ENCODE data around the gene AOPEP.

The AOPEP gene

DNA sequence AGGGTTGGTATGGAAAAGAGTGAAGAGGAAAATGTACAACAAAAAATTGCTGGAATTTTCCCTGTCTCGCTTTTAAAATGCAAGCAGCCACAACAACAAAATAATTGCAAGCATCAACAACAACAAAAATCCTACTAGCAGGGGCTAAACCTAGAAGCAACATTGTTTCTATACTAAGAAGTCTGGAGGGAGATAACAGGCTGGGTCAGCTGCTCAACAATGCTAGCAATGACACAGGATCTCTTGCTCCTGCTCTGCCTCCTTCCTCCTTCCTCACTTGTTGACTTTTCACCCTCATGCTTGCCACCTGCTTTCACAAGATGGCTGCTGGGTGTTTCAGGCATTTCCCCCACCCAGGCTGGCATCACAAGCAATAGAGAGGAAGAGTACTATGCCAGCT, 7.6 kb upstream of the AOPEP start:
- no peak for DNase-seq (ENCODE audit: low read depth in 3 of 3)

GRCh38 chr9:94719878-94720277, 6.6 kb upstream of the AOPEP start:
- DNase-seq (ENCODE audit: low read depth in 3 of 3): no peak

DNA sequence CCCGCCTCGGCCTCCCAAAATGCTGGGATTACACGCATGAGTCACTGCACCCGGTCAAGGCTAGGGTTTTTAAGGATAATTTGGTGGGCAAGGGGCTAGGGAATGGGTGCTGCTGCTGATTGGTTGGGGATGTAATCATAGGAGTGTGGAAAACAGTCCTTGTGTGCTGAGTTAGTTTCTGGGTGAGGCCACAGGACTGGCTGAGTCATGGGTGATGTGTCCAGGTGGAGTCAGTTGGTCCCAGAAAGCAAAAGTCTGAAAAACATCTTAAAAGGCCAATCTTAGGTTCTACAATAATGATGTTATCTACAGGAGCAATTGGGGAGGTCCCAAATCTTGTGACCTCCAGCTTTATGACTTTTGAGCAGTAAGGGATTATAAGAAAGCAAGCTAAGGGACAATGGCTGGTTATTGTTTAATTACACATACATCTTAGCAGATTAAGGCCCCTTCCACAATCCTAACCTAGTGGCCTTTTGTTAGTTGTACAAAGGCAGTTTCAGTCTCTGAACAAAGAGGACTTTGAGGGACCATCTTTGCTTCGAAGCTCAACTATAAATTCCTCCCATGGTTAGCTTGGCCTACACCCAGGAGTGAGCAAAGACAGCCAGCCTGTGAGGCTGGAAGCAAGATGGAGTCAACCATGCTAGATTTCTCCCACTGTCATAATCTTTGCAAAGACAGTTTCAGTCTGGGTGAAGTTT, 5.5 kb upstream of the AOPEP start:
- DNase-seq (ENCODE audit: low read depth in 3 of 3): no peak

DNA sequence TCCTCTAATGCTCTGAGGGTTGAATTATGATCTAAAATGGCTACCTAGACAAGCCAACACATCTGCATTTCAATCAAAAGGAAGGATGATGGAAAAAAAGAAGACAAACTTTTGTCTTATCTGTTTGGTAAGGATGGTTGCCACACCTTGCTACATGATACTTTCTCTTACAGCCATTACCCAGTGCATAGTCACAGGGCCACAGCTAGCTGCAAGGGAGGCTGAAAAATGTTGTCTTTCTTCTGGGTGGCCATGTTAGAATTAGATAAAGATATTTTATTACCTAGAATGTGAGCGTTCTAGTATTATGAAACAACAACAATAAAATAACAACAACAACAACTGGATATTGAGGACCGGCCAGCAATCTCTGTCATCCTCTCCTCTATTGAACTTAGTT, 4.7 kb upstream of the AOPEP start:
- no peak for DNase-seq (ENCODE audit: low read depth in 3 of 3)

DNA sequence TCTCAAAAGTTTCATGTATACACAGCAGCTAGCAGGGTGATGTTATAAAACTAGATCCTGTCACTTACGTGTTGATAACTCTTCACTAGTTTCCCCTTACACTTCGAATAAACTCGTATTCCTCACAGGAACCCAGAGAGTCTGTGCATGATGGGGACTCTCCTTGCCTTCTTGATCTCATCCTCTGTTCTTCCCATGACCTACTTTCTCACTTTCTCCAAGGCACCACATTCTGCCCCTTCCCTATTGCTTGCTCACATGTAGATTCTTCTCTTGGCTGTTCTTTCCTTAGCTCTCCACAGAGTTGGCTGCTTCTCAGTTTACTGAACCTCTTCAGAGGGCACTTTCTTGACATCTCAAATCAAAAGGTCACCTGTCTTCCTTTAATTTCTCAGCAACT, 1.2 kb upstream of the AOPEP start:
- DNase-seq (ENCODE audit: low read depth in 3 of 3): no peak

DNA sequence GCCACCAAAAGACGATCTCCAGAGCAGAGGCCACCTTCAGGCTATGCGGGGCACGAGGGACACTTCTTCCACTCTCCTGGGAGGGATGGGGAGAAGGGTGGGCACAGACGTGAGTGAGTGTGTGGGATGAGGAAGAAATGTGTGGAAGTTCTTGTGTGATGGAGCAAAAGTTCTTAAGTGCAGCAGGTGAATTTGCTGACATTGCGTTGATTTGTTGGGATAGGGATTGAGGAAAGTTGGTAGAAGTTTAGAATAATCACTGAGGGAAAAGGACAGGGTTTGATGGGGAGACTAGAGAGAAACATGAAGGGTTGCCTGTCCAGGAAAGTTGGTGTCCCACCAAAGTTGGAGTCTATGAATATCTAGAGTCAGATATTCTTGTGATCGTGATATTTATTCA, 2.2 kb downstream of the AOPEP start:
- no peak for DNase-seq (ENCODE audit: low read depth in 3 of 3)

DNA sequence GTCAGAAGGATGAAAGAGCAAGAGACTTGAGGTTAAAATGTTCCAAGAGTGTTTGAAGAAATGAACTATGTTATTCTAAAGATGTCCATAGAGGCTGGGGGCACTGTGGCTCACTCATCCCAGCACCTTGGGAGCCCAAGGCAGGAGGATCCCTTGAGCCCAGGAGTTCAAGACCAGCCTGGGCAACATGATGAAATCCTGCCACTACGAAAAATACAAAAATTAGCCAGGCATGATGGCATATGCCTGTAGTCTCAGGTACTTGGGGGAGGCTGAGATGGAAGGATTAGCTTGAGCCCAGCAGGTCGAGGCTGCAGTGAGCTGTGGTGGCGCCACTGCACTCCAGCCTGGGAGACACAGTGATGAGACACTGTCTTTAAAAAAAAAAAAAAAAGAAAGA, 2.7 kb downstream of the AOPEP start:
- no peak for DNase-seq (ENCODE audit: low read depth in 3 of 3)

DNA sequence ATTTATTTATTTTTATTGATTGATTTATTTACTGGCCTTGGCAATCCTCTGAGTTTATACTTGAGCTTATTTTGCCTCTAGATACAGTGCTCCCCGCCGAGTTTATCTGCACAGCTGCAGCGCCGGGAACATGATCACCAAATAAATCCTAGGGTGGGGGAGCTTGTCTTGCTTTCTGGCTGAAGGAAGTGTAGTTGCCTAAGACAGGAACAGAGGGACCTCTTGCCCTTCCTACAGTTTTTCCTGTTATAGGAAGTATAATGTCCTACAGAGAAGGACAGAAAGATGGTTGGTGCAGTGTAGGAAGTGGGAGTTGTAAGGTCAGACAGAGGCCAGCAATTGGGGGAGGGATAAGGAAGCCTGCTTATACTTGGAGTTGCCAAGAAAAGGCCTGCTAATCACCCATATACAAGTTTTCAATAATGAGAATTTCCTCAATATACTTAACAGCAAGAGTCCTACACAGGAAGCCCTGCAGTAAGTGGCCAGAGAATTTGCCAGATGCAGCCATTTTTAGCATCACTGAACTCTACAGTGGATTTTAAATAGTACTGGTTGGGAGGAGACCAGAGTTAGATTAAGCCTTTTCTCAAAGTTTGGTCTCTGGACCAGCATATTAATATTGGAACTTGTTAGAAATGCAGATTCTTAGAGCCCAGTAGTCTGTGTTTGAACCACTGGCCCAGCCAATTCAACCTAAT, 7.7 kb downstream of the AOPEP start:
- no peak for DNase-seq (ENCODE audit: low read depth in 3 of 3)

DNA sequence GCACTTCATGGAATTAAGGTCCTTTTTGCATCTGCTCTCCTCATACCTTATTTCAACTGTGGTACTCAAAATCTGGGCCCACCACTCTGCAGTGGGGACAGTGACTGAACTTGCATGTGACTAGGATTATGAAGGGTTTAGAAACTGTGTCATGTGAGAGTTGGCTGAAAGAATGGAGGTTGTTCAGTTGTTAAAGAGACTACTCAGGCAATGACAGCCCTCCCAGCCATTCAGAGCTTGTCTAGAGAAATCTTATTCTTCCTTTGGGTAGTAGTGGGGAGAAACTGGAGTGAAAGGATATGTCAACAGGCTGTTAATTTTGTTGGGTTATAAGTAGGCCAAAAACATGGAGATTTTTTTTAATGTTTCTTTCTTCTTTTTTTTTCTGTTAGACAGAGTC, 10.3 kb downstream of the AOPEP start:
- DNase-seq (ENCODE audit: low read depth in 3 of 3): no peak

DNA sequence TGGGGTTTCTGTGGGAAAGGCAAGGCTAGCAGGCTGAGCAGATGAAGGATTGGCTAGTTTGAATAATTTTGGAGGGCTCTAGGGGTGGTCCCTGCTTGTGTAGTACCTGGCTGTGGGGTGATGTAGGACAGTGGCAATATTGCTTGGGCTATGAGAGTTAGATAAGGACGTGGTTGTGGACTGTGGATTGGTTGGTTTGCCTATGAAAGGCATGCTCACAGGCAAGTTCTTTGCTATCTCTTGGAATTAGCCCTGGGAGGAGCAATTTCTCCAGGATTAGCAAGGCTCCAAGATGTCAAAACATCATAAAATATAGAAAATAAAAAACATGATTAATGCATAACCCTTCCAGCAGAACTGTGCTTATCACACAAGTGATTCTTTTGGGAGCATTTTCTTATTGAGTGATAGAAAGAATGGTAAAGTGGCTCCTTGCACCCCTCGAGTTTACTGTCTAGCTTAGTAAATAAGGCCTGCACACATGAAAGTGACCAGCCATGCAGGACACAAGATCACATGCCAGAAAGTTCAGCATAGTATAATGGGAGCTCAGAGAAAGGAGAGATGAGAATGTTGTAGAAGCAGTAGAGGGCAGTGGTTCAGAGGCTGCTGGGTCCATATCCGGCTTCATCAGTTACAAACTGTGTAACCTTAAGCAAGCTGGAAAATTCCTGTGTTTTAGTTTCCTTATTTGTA, 13.8 kb downstream of the AOPEP start:
- no peak for DNase-seq (ENCODE audit: low read depth in 3 of 3)

- DNase-seq (ENCODE audit: low read depth in 3 of 3): no peak
These were observed 15.4 kb downstream of the AOPEP start for GRCh38 chr9:94741866-94742265.

- DNase-seq (ENCODE audit: low read depth in 3 of 3): no peak
These were observed 16.8 kb downstream of the AOPEP start for GRCh38 chr9:94743035-94743954.

DNA sequence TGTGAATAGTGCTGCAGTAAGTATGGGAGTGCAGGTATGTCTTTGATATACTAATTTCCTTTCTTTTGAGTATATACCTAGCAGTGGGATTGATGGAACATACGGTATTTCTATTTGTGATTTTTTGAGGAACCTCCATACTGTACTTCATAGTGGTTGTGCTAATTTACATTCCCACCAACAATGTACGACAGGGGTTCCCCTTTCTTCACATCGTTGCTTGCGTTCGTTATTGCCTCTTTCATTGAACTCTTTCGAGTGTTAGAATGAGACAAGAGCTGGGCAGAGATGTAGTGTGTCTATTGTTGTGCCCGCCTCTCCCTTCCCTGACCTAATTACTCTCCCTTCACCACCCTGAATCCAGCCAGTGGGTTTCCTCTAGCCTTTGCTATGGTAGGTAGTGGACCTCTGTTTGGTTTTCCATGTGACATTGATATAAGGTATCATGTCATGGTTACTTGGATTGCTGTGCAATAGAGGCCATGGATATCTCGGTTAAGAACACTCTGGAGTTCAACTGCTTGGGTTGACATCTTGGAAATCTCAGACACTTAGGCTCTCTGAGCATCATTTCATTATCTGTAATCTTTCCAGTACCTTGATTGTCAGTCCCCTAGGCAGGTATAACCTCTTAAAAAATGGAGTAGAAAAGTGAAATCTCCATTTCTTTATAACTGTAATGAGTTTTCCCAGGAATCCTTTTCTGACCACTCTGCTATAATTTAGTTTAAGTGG, 19.5 kb downstream of the AOPEP start:
- DNase-seq (ENCODE audit: low read depth in 3 of 3): no peak

DNA sequence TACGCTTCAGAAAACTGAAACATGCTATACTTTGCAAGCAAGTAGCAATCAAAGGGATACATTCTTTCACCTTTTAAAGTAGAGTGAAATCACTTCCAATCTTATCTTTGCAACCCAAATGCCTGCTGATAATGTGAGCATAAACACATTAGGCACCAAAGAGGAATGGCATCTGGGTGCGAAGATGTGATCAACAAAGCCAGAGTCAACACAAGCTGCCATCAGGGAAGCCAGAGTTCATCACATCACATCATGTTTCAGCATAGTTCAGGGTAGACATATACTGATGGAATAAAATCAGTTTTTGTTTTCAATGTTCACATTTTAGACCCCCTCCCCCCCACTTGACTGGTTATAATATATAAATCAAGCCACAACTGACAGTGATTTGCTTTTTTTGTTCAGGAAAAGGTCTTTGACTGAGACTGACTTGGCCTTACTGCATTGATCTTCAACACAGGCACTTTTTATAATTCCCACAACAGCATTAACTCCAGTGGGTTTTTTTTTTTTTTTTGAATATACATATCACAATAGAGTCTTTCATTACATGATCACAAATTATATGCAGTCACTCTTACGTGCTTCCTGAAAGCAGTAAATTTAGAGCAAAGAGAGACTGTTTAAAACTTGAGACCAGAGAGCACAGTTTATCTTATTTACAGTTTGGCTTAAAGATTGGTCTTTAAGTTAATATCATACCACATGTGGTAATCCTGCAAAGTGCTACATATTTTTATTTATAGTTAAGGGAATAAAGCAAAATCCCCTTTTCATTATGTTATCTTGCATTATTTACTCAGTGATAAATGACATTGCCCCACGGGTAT, 20.3 kb downstream of the AOPEP start:
- no peak for DNase-seq (ENCODE audit: low read depth in 3 of 3)

- DNase-seq (ENCODE audit: low read depth in 3 of 3): no peak
These were observed 28.5 kb downstream of the AOPEP start for GRCh38 chr9:94754976-94755475.

DNA sequence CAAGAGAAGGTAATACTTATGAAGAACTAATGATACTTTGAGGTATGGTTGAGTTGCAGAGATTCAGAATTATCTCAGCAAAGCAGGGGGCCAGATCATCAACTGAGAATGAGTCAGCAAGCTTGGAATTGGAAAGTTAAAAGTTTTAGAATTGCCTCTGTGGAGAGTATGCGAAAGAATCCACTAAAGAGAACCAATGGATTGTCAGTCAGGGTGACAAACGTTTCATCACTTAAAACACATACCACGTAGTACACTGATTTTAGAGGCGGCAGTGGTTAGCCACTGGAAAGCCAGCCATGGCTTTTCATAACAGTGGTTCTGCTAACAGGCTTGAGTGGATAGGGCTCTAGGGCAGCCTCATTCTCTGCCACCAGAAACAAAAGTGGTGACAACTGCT, 30.7 kb downstream of the AOPEP start:
- no peak for DNase-seq (ENCODE audit: low read depth in 3 of 3)

GRCh38 chr9:94758031-94758430, 31.5 kb downstream of the AOPEP start:
- no peak for DNase-seq (ENCODE audit: low read depth in 3 of 3)

DNA sequence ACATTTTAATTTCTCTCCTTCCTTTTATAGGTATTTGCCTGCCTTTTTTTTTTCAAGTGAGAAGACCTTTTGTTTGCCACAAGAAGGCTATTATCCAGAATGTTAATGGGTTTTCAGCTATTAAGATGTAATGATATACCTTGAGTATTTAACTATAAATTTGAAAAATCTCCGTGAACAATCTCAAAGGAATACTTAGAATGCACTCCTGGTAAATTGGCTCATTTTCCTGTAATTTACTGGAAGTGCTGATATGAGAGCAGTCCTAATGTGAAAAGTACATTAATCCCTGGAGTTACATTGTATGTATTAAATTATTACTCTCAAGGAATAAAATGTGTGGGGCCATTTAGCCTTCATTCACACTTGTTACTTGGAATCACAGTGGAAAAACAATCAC, 32.4 kb downstream of the AOPEP start:
- no peak for DNase-seq (ENCODE audit: low read depth in 3 of 3)

DNA sequence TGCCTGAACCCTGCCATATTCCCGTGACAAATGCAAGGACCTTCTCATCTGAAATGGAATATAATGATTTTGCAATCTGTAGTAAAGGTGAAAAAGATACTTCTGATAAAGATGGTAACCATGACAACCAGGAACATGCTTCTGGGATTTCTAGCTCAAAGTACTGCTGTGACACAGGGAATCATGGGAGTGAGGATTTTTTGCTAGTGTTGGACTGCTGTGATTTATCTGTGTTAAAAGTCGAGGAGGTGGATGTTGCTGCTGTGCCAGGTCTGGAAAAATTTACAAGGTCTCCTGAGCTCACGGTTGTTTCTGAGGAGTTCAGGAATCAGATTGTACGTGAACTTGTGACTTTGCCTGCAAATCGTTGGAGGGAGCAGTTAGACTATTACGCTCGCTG, 33.5 kb downstream of the AOPEP start:
- no peak for DNase-seq (ENCODE audit: low read depth in 3 of 3)

DNA sequence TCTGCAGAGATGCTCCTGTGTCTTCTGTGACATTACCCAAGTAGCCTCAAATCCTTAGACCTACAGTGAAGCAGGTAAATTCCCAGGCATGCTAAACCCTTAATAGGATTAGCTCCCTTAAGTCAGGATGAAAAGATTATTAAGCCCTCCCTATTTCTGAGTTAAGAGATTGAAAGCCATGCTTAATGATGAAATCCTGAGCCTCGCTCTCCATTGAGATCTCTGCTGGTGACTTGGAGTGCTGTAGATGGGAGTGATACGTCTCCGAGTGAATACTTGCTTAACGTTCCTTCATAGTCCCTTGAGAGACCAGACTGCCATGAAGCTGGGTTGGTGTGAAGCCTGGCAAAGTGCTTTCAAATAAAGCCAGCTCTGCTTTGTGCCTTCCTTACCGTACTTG, 34.2 kb downstream of the AOPEP start:
- DNase-seq (ENCODE audit: low read depth in 3 of 3): no peak

All from stimulated activated CD4-positive, alpha-beta T cell treated with anti-CD3 and anti-CD28 coated beads, TNF-alpha, amount 100 ng/mL, for 48 hours (primary cell).